ENCODE data around the gene GRM4.

The GRM4 gene

GRCh38 chr6:33990061-33990541 lies 155.8 kb downstream of the GRM4 start:
- DNase-seq: no peak

- DNase-seq: no peak
Observed at GRCh38 chr6:33989016-33989854, 156.7 kb downstream of the GRM4 start.

- no peak for DNase-seq
Observed at GRCh38 chr6:33988121-33989015, 157.5 kb downstream of the GRM4 start.

GRCh38 chr6:33987531-33988021 lies 158.3 kb downstream of the GRM4 start:
- no peak for DNase-seq

GRCh38 chr6:33985947-33986346 lies 159.9 kb downstream of the GRM4 start:
- no peak for DNase-seq

GRCh38 chr6:33985313-33985751 lies 160.6 kb downstream of the GRM4 start:
- DNase-seq: no peak

GRCh38 chr6:33984466-33985312 lies 161.2 kb downstream of the GRM4 start:
- DNase-seq: no peak

GRCh38 chr6:33983721-33984465 lies 162.0 kb downstream of the GRM4 start:
- no peak for DNase-seq

- no peak for DNase-seq
Observed at GRCh38 chr6:33983109-33983716, 162.7 kb downstream of the GRM4 start.

GRCh38 chr6:33981861-33982260 lies 164.0 kb downstream of the GRM4 start:
- no peak for DNase-seq

GRCh38 chr6:33981421-33981820 lies 164.5 kb downstream of the GRM4 start:
- DNase-seq: no peak

GRCh38 chr6:33980176-33981175 lies 165.4 kb downstream of the GRM4 start:
- no peak for DNase-seq

GRCh38 chr6:33979750-33980149 lies 166.1 kb downstream of the GRM4 start:
- no peak for DNase-seq

- no peak for DNase-seq
Observed at GRCh38 chr6:33978412-33979150, 167.3 kb downstream of the GRM4 start.

GRCh38 chr6:33977606-33978411 lies 168.1 kb downstream of the GRM4 start:
- DNase-seq: no peak

GRCh38 chr6:33976437-33977360 lies 169.2 kb downstream of the GRM4 start:
- DNase-seq: no peak

Measured in SW 1271 (cell line).